ENCODE results near the gene GRIK5. TPM values are rescaled to one million over a fixed set of nuclear protein-coding genes. Genes with fewer than 3 reads are reported as not detected.

GRIK5 gene
- total and polyA plus RNA-seq, 5 experiments from 2014 or later = 0.25 to 0.34 TPM; not detected in 3

GRCh38 chr19:42093926-42094325 lies 23.9 kb upstream of the GRIK5 start:
- POLR2A ChIA-PET = interaction anchor here (1.0 kb wide), 1 partner anchor 18 kb away, joined by 3 read pairs; the partner anchor contains the start of gene ZNF574
- Mint-ChIP-seq H3K4me3 (no peak overlapping the region), H3K4me1 (peaks cover 8 to 30% (median 23%) of the 10 kb centered on the region in 4 donors), H3K9me3 (no peaks in the 10 kb centered on the region), H3K36me3 (peaks cover 5 to 60% (median 7%) of the 10 kb centered on the region in 3 donors), H3K27me3 (no peaks in the 10 kb centered on the region), H3K27ac (peak overlapping the region in 2 of 10 donors; percentile 29 to 46)
- ATAC-seq (no peak), DNase-seq (no peak)

DNA sequence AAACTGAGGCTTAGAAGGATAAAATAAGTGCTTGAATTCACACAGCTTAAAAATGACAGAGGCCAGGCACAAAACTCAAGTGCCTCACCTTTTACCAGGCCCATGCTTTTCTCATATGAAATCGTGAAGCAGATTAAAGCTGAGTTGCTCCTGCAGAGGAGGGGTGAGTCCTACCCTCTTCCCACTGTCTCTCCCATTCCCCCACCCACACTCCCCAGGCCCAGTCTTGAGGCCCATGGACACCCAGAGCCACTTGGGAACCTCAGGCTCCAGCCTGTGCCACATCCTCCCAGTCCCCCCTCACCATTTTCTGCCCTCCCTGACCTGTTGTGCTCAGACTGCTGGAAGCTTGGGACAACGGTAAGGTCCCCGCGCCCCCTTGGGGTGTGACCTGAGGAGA lies 23.5 kb upstream of the GRIK5 start:
- POLR2A ChIA-PET = interaction anchor here (1.0 kb wide), 1 partner anchor 18 kb away, joined by 3 read pairs; the partner anchor contains the start of gene ZNF574
- no peaks in the 10 kb centered on the region for H3K9me3 Mint-ChIP-seq
- no peak for ATAC-seq
- no peak overlapping the region for H3K4me3 Mint-ChIP-seq
- peaks cover 5 to 56% (median 6%) of the 10 kb centered on the region in 3 donors for H3K36me3 Mint-ChIP-seq
- H3K27ac Mint-ChIP-seq = no peak overlapping the region
- H3K27me3 Mint-ChIP-seq = no peaks in the 10 kb centered on the region
- no peak for DNase-seq
- peaks cover 10 to 34% (median 26%) of the 10 kb centered on the region in 4 donors for H3K4me1 Mint-ChIP-seq

GRCh38 chr19:42092350-42092749 lies 22.3 kb upstream of the GRIK5 start:
- peak; percentile 65 for ATAC-seq
- DNase-seq = peak in 4 of 10 donors; percentile 24 to 40 (median 32)
- POLR2A ChIA-PET = interaction anchor here (0.7 kb wide), 1 partner anchor 17 kb away, joined by 3 read pairs; no protein-coding TSS in a partner anchor
- no peaks in the 10 kb centered on the region for H3K9me3 Mint-ChIP-seq
- H3K4me3 Mint-ChIP-seq = peak overlapping the region in 1 of 10 donors; percentile 10
- peak overlapping the region in 7 of 10 donors; percentile 16 to 81 (median 62) for H3K27ac Mint-ChIP-seq
- peaks cover 5 to 47% (median 6%) of the 10 kb centered on the region in 3 donors for H3K36me3 Mint-ChIP-seq
- peaks cover 11 to 46% (median 27%) of the 10 kb centered on the region in 4 donors for H3K4me1 Mint-ChIP-seq
- no peaks in the 10 kb centered on the region for H3K27me3 Mint-ChIP-seq

- ATAC-seq (no peak), DNase-seq (no peak)
- H3K9me3 Mint-ChIP-seq = no peaks in the 10 kb centered on the region
- peaks cover 3 to 42% (median 6%) of the 10 kb centered on the region in 3 donors for H3K36me3 Mint-ChIP-seq
- peak overlapping the region in 1 of 10 donors; percentile 46 for H3K27ac Mint-ChIP-seq
- peaks cover 11 to 46% (median 29%) of the 10 kb centered on the region in 4 donors for H3K4me1 Mint-ChIP-seq
- POLR2A ChIA-PET = interaction anchor here (0.7 kb wide), 1 partner anchor 17 kb away, joined by 3 read pairs; no protein-coding TSS in a partner anchor
- no peak overlapping the region for H3K4me3 Mint-ChIP-seq
- no peaks in the 10 kb centered on the region for H3K27me3 Mint-ChIP-seq
These were observed 21.7 kb upstream of the GRIK5 start for GRCh38 chr19:42091742-42092141.

DNA sequence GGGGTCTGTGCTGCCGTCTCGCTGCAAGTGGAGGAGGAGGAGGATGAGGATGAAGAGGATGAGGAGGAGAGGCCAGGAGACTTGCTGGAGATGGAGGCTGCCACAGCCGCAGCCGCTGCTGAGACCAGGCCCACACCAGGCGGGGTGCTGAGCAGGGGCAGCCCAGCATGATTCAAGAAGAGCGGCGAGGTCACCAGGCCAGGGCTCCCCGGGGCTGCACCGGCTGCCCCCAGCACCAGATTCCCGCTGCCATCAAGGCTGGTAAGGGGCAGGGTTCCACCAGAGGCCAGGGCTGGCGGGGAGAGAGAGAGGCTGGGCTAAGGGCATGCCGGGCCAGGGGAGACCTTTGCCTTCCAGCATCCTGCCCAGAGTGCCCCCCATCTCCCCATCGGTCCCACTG lies 21.3 kb upstream of the GRIK5 start:
- DNase-seq (no peak), ATAC-seq (no peak)
- Mint-ChIP-seq H3K36me3 (peaks cover 0 to 38% (median 6%) of the 10 kb centered on the region in 3 donors), H3K4me1 (peaks cover 11 to 46% (median 29%) of the 10 kb centered on the region in 4 donors), H3K9me3 (no peaks in the 10 kb centered on the region), H3K4me3 (peak overlapping the region in 2 of 10 donors; percentile 11 to 15), H3K27ac (peak overlapping the region in 4 of 10 donors; percentile 47 to 90 (median 70)), H3K27me3 (no peaks in the 10 kb centered on the region)
- POLR2A ChIA-PET = interaction anchor here (0.7 kb wide), 1 partner anchor 113 kb away, joined by 3 read pairs; no protein-coding TSS in a partner anchor

GRCh38 chr19:42090672-42091071 lies 20.7 kb upstream of the GRIK5 start:
- Mint-ChIP-seq H3K4me1 (peaks cover 12 to 46% (median 29%) of the 10 kb centered on the region in 4 donors), H3K27ac (peak overlapping the region in 8 of 10 donors; percentile 47 to 90 (median 68)), H3K27me3 (no peaks in the 10 kb centered on the region), H3K36me3 (peaks cover 0 to 38% (median 6%) of the 10 kb centered on the region in 3 donors), H3K9me3 (no peaks in the 10 kb centered on the region), H3K4me3 (peak overlapping the region in 3 of 10 donors; percentile 15 to 59 (median 22))
- POLR2A ChIA-PET = interaction anchor here (0.6 to 0.7 kb wide), 3 partner anchors 19 to 113 kb away, joined by 3 to 5 read pairs (median 4); no protein-coding TSS in a partner anchor
- peak in 1 of 10 donors; percentile 23 for DNase-seq
- peak in 1 of 2 donors; percentile 35 for ATAC-seq

GRCh38 chr19:42089772-42090171 lies 19.8 kb upstream of the GRIK5 start:
- Mint-ChIP-seq H3K4me3 (no peak overlapping the region), H3K4me1 (peaks cover 12 to 46% (median 31%) of the 10 kb centered on the region in 4 donors), H3K36me3 (peaks cover 0 to 31% (median 6%) of the 10 kb centered on the region in 3 donors), H3K9me3 (no peaks in the 10 kb centered on the region), H3K27me3 (no peaks in the 10 kb centered on the region), H3K27ac (peak overlapping the region in 4 of 10 donors; percentile 29 to 90 (median 52))
- POLR2A ChIA-PET = interaction anchor here (0.6 to 0.7 kb wide), 3 partner anchors 9 to 44 kb away, joined by 3 to 5 read pairs (median 4); no protein-coding TSS in a partner anchor
- ATAC-seq (no peak), DNase-seq (no peak)

- Mint-ChIP-seq H3K9me3 (no peaks in the 10 kb centered on the region), H3K27me3 (no peaks in the 10 kb centered on the region), H3K4me1 (peaks cover 11 to 46% (median 31%) of the 10 kb centered on the region in 4 donors), H3K27ac (peak overlapping the region in 2 of 10 donors; percentile 45 to 78), H3K4me3 (no peak overlapping the region), H3K36me3 (peaks cover 0 to 27% (median 5%) of the 10 kb centered on the region in 3 donors)
- no peak for ATAC-seq
- no peak for DNase-seq
- POLR2A ChIA-PET = no interaction called here
These were observed 19.3 kb upstream of the GRIK5 start for GRCh38 chr19:42089191-42089750.

DNA sequence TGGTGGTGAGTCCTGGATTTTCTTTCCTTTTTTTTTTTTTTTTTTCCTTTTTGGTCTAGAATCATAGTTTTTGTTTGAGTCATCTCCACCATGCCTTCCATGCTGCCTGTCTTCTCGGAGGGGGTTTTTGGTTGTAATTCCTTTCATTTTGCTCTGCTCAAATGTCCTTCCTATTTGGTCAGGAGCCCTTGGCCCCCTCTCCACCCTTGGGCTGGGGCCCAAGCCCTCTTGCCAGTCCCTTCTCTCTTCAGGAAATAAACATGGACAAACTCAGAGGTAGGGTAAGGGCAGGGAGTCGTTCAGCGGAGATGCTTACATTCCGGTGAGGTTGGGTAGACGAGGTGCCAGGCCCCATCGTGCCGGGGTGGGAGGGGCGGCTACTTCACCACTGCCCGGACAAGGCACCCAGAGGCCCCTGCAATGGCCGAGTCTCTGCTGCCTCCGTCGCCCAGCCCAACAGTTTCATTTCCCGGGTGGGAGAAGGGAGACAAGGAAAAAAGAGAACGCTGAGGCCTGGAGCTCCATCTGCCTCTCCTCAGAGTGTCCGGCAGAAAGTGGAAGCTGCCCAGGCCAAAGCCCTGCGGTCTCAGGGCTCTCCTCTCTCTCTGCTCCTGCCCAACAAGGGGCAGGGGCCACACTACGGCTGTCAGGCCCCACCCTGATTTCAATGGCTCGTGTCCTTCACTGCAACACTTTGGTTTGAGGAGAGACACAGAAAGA lies 18.6 kb upstream of the GRIK5 start:
- Mint-ChIP-seq H3K27me3 (no peaks in the 10 kb centered on the region), H3K36me3 (peaks cover 0 to 23% (median 0%) of the 10 kb centered on the region in 3 donors), H3K4me1 (peaks cover 11 to 46% (median 31%) of the 10 kb centered on the region in 4 donors), H3K27ac (peak overlapping the region in 4 of 10 donors; percentile 45 to 82 (median 65)), H3K4me3 (no peak overlapping the region), H3K9me3 (no peaks in the 10 kb centered on the region)
- POLR2A ChIA-PET = no interaction called here
- ATAC-seq (no peak), DNase-seq (no peak)

DNA sequence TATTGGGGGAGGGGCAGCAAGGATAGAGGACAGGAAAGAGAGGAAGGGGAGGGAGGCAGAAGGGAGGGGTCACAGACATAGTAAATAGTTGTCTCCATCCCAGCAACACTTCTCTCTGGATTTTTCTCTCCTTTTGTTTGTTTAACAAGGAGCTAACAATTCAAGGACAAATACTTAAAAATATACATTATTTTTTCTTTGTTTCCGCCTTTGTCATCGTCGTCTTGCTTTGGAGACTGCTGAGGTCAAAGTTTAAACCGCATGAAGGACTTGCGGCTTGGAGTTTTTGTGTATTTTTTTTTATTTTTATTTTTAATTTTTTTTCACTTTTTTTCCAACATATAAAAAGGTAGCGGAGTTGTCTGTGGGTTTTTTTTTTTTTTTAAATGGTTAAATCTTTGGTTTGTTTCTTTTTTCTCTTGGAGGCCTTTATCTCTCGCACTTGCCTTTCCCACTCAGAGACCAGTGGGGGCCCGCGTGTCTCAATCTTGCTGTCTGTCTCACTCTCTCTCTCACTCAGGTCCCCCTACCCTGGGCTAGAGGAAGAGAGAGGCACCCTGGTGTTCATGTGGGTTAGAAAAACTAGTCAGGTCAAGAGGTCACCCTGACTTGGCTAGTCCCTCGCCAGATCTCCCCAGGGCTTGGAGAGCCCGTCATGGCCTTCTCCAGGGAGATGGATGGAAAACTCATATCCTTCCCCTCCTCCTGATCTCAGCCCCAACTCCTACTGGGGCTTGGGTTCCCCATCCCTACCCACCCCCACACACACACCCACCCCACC lies 17.0 kb upstream of the GRIK5 start:
- peak overlapping the region in 1 of 10 donors; percentile 7 for H3K27ac Mint-ChIP-seq
- H3K4me3 Mint-ChIP-seq = no peak overlapping the region
- POLR2A ChIA-PET = interaction anchor here (0.8 kb wide), 1 partner anchor 11 kb away, joined by 6 read pairs; the partner anchor contains the start of gene ZNF574
- H3K27me3 Mint-ChIP-seq = no peaks in the 10 kb centered on the region
- DNase-seq = no peak
- peaks cover 0 to 19% (median 0%) of the 10 kb centered on the region in 3 donors for H3K36me3 Mint-ChIP-seq
- H3K9me3 Mint-ChIP-seq = no peaks in the 10 kb centered on the region
- peaks cover 9 to 46% (median 28%) of the 10 kb centered on the region in 4 donors for H3K4me1 Mint-ChIP-seq
- ATAC-seq = no peak

DNA sequence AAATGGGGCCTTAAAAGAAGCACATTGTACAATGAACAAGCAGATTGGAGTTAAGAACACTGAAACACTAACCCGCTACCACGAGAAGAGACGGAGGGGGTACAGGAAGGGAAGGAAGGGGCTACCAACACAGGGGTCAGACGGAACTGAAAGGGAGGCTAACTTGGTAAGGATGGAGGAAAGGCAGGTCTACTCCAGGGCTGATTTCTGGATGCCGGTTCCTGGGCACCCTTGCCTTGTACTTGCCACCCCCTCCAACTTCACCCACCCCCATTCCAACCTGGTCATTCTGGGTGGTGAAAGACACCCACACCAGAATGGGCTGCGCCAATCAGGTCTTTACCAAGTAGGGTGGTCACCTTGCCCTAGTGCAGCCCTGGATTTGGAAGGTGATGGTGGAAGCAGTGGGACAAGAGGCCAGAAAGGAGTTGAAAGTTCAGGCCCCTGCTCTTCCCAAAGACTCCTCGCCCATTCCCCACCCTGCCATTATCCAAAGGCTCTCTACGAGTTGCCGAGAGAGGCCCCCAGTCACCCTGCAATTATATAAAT lies 16.3 kb upstream of the GRIK5 start:
- H3K27me3 Mint-ChIP-seq = no peaks in the 10 kb centered on the region
- no peak for ATAC-seq
- H3K27ac Mint-ChIP-seq = peak overlapping the region in 3 of 10 donors; percentile 28 to 47 (median 36)
- peaks cover 14 to 51% (median 34%) of the 10 kb centered on the region in 4 donors for H3K4me1 Mint-ChIP-seq
- no peak for DNase-seq
- POLR2A ChIA-PET = interaction anchor here (0.8 kb wide), 1 partner anchor 10 kb away, joined by 6 read pairs; the partner anchor contains the start of gene ZNF574
- no peak overlapping the region for H3K4me3 Mint-ChIP-seq
- H3K36me3 Mint-ChIP-seq = peaks cover 0 to 24% (median under 1%) of the 10 kb centered on the region in 3 donors
- no peaks in the 10 kb centered on the region for H3K9me3 Mint-ChIP-seq

Measured in naive thymus-derived CD8-positive, alpha-beta T cell (primary cell).